ENCODE results near the gene GNA12.

The GNA12 gene

GRCh38 chr7:2829040-2829439 is 15.1 kb downstream of the GNA12 start:
- no peak overlapping the region for H3K27ac ChIP-seq
- no peak for TF ChIP-seq CTCF (conservative IDR thresholded peaks at IDR 0.05)
- TF ChIP-seq ZFX (IDR thresholded peaks at IDR 0.05), result no peak

- TF ChIP-seq ZFX (IDR thresholded peaks at IDR 0.05) (no peak), CTCF (conservative IDR thresholded peaks at IDR 0.05) (no peak)
Observed at GRCh38 chr7:2826771-2827170, 17.3 kb downstream of the GNA12 start.

GRCh38 chr7:2825559-2826227 is 18.4 kb downstream of the GNA12 start:
- no peak overlapping the region for H3K27ac ChIP-seq

More at GRCh38 chr7:2826771-2827170, 17.3 kb downstream of the GNA12 start:
- H3K27ac ChIP-seq, result no peak overlapping the region

GRCh38 chr7:2824678-2825461 is 19.2 kb downstream of the GNA12 start:
- no peak for TF ChIP-seq CTCF (conservative IDR thresholded peaks at IDR 0.05)
- no peak for TF ChIP-seq ZFX (IDR thresholded peaks at IDR 0.05)
- no peak overlapping the region for H3K27ac ChIP-seq

More at GRCh38 chr7:2825559-2826227, 18.4 kb downstream of the GNA12 start:
- no peak for TF ChIP-seq ZFX (IDR thresholded peaks at IDR 0.05)
- no peak for TF ChIP-seq CTCF (conservative IDR thresholded peaks at IDR 0.05)

GRCh38 chr7:2824026-2824677 is 20.0 kb downstream of the GNA12 start:
- TF ChIP-seq CTCF (conservative IDR thresholded peaks at IDR 0.05), result no peak
- no peak for TF ChIP-seq ZFX (IDR thresholded peaks at IDR 0.05)
- H3K27ac ChIP-seq, result no peak overlapping the region

- H3K27ac ChIP-seq, result no peak overlapping the region
Observed at GRCh38 chr7:2823130-2823529, 21.0 kb downstream of the GNA12 start.

More at GRCh38 chr7:2823130-2823529, 21.0 kb downstream of the GNA12 start:
- no peak for TF ChIP-seq CTCF (conservative IDR thresholded peaks at IDR 0.05)
- TF ChIP-seq ZFX (IDR thresholded peaks at IDR 0.05), result no peak
